Uterus (tissue), 2 donors: ENCODE measurements around the gene KLF13.

Experiments
- CTCF ChIP-seq, 4 experiments: fragments of 200-600 bp in 2 of 4; fragments of 450-650 bp in 2 of 4; sonication (generic) in 2 of 4; IDR thresholded peaks; one replicate each; pipeline ENCODE4 v1.5.1; 2016 to 2019; ENCODE audit warnings: antibody characterized with exemption in 4 of 4, mild to moderate bottlenecking in 2 of 4, moderate library complexity in 1 of 4
- POLR2A ChIP-seq, 2 donors: fragments of 450-650 bp; IDR thresholded peaks; one replicate each; pipeline ENCODE4 v1.6.1; 2016; ENCODE audit warnings: antibody characterized with exemption in 2 of 2, mild to moderate bottlenecking in 1 of 2, moderate library complexity in 1 of 2

GRCh38 chr15:31357148-31357547 is 30.5 kb downstream of the KLF13 start:
- TF ChIP-seq CTCF (IDR thresholded peaks at IDR 0.05) (no peak), POLR2A (IDR thresholded peaks at IDR 0.05) (no peak)
